ENCODE results near the gene AKR1D1. TPM values are rescaled to one million over a fixed set of nuclear protein-coding genes. Genes with fewer than 3 reads are reported as not detected.

The AKR1D1 gene
- total RNA-seq, 1 donor from 2014 or later = 0.08 TPM

GRCh38 chr7:138065827-138066226 lies 10.4 kb upstream of the AKR1D1 start:
- no peaks in the 10 kb centered on the region for H3K27me3 ChIP-seq (ENCODE audit: control insufficient read depth, insufficient read depth, low read length)
- H3K36me3 ChIP-seq (ENCODE audit: control insufficient read depth, insufficient read depth, low read length) = no peaks in the 10 kb centered on the region
- no peak overlapping the region for H3K4me3 ChIP-seq (ENCODE audit: low read depth, low read length)
- no peak for TF ChIP-seq CTCF (IDR thresholded peaks at IDR 0.05; ENCODE audit: insufficient read depth, low read length, poor library complexity, severe bottlenecking)
- DNase-seq (ENCODE audit: low read depth) = no peak

- Histone ChIP-seq H3K4me3 (ENCODE audit: low read depth, low read length) (no peak overlapping the region), H3K36me3 (ENCODE audit: control insufficient read depth, insufficient read depth, low read length) (no peaks in the 10 kb centered on the region), H3K27me3 (ENCODE audit: control insufficient read depth, insufficient read depth, low read length) (no peaks in the 10 kb centered on the region)
- no peak for TF ChIP-seq CTCF (IDR thresholded peaks at IDR 0.05; ENCODE audit: insufficient read depth, low read length, poor library complexity, severe bottlenecking)
- no peak for DNase-seq (ENCODE audit: low read depth)
These were observed 9.3 kb upstream of the AKR1D1 start for GRCh38 chr7:138066954-138067394.

- TF ChIP-seq CTCF (IDR thresholded peaks at IDR 0.05; ENCODE audit: insufficient read depth, low read length, poor library complexity, severe bottlenecking) = no peak
- DNase-seq (ENCODE audit: low read depth) = no peak
- Histone ChIP-seq H3K4me3 (ENCODE audit: low read depth, low read length) (no peak overlapping the region), H3K27me3 (ENCODE audit: control insufficient read depth, insufficient read depth, low read length) (no peaks in the 10 kb centered on the region), H3K36me3 (ENCODE audit: control insufficient read depth, insufficient read depth, low read length) (no peaks in the 10 kb centered on the region)
These were observed 8.5 kb upstream of the AKR1D1 start for GRCh38 chr7:138067774-138068173.

- DNase-seq (ENCODE audit: low read depth) = no peak
- no peak overlapping the region for H3K4me3 ChIP-seq (ENCODE audit: low read depth, low read length)
- TF ChIP-seq CTCF (IDR thresholded peaks at IDR 0.05; ENCODE audit: insufficient read depth, low read length, poor library complexity, severe bottlenecking) = no peak
- no peaks in the 10 kb centered on the region for H3K36me3 ChIP-seq (ENCODE audit: control insufficient read depth, insufficient read depth, low read length)
- no peaks in the 10 kb centered on the region for H3K27me3 ChIP-seq (ENCODE audit: control insufficient read depth, insufficient read depth, low read length)
These were observed 5.4 kb upstream of the AKR1D1 start for GRCh38 chr7:138070908-138071307.

GRCh38 chr7:138072726-138073125 lies 3.5 kb upstream of the AKR1D1 start:
- Histone ChIP-seq H3K36me3 (ENCODE audit: control insufficient read depth, insufficient read depth, low read length) (no peaks in the 10 kb centered on the region), H3K27me3 (ENCODE audit: control insufficient read depth, insufficient read depth, low read length) (no peaks in the 10 kb centered on the region), H3K4me3 (ENCODE audit: low read depth, low read length) (no peak overlapping the region)
- no peak for TF ChIP-seq CTCF (IDR thresholded peaks at IDR 0.05; ENCODE audit: insufficient read depth, low read length, poor library complexity, severe bottlenecking)
- DNase-seq (ENCODE audit: low read depth) = no peak

- no peak for DNase-seq (ENCODE audit: low read depth)
- Histone ChIP-seq H3K36me3 (ENCODE audit: control insufficient read depth, insufficient read depth, low read length) (no peaks in the 10 kb centered on the region), H3K27me3 (ENCODE audit: control insufficient read depth, insufficient read depth, low read length) (no peaks in the 10 kb centered on the region), H3K4me3 (ENCODE audit: low read depth, low read length) (no peak overlapping the region)
- TF ChIP-seq CTCF (IDR thresholded peaks at IDR 0.05; ENCODE audit: insufficient read depth, low read length, poor library complexity, severe bottlenecking) = no peak
These were observed 2.1 kb upstream of the AKR1D1 start for GRCh38 chr7:138074121-138074520.
